ENCODE measurements around the gene PODXL.

Gene PODXL

DNA sequence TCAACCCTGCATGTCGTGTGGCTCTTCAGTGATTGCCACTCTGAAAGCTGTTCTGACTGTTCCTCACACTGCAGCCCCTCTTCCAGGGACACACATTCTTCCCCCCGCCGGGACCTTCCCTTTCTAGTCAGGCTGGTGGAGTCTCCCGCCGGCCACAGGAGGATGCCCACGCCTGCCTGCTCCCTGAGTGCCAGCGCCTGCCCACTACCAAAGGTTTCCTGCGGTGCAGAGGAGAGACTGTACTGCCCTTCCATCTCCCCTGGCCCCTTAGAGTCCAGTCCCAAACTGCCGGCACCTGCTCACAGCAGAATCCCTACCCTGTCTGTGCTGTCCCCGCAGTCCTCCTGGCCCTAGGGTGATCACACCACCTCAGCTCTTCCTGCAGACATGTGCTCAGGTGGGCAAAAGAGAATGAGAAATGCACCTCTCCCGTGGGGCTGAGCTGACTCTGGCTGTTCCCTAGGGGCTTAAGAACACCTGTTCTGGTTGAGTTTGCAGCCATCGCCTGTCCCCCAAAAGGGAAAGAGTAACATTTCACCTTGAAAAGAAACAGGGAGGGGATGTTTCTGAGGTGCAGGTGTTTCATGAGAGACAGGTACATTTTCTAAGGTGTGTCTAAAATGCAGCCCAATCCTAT lies 1.4 kb downstream of the PODXL start:
- Histone ChIP-seq H3K27me3 (ENCODE audit: insufficient read depth, poor library complexity, severe bottlenecking) (peaks cover 40% of the 10 kb centered on the region), H3K27ac (replicated peaks) (no peak overlapping the region), H3K4me3 (replicated peaks; ENCODE audit: insufficient read depth, low read length) (no peak overlapping the region)
- TF ChIP-seq GABPA (IDR thresholded peaks at IDR 0.05; ENCODE audit: low read depth): no peak
- TF ChIP-seq, protein P1, sequence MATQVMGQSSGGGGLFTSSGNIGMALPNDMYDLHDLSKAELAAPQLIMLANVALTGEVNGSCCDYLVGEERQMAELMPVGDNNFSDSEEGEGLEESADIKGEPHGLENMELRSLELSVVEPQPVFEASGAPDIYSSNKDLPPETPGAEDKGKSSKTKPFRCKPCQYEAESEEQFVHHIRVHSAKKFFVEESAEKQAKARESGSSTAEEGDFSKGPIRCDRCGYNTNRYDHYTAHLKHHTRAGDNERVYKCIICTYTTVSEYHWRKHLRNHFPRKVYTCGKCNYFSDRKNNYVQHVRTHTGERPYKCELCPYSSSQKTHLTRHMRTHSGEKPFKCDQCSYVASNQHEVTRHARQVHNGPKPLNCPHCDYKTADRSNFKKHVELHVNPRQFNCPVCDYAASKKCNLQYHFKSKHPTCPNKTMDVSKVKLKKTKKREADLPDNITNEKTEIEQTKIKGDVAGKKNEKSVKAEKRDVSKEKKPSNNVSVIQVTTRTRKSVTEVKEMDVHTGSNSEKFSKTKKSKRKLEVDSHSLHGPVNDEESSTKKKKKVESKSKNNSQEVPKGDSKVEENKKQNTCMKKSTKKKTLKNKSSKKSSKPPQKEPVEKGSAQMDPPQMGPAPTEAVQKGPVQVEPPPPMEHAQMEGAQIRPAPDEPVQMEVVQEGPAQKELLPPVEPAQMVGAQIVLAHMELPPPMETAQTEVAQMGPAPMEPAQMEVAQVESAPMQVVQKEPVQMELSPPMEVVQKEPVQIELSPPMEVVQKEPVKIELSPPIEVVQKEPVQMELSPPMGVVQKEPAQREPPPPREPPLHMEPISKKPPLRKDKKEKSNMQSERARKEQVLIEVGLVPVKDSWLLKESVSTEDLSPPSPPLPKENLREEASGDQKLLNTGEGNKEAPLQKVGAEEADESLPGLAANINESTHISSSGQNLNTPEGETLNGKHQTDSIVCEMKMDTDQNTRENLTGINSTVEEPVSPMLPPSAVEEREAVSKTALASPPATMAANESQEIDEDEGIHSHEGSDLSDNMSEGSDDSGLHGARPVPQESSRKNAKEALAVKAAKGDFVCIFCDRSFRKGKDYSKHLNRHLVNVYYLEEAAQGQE (IDR thresholded peaks at IDR 0.05; ENCODE audit: insufficient replicate concordance, low read depth): no peak
- TF ChIP-seq CTCF (IDR thresholded peaks at IDR 0.05; ENCODE audit: insufficient read depth, low read length): no peak
- TF ChIP-seq SPI1 (IDR thresholded peaks at IDR 0.05; ENCODE audit: borderline replicate concordance, low read depth): no peak
- no peak for TF ChIP-seq POLR2AphosphoS5 (IDR thresholded peaks at IDR 0.05; ENCODE audit: low read depth)
- no peak for DNase-seq (ENCODE audit: low read depth in 1 of 2, low spot score in 1 of 2)

GRCh38 chr7:131553931-131554330 lies 2.5 kb downstream of the PODXL start:
- DNase-seq (ENCODE audit: low read depth in 1 of 2, low spot score in 1 of 2): no peak
- no peak overlapping the region for H3K27ac ChIP-seq (replicated peaks)
- TF ChIP-seq, protein P1 (IDR thresholded peaks at IDR 0.05; ENCODE audit: insufficient replicate concordance, low read depth): no peak
- no peak for TF ChIP-seq POLR2AphosphoS5 (IDR thresholded peaks at IDR 0.05; ENCODE audit: low read depth)
- no peak for TF ChIP-seq CTCF (IDR thresholded peaks at IDR 0.05; ENCODE audit: insufficient read depth, low read length)
- no peak for TF ChIP-seq SPI1 (IDR thresholded peaks at IDR 0.05; ENCODE audit: borderline replicate concordance, low read depth)
- TF ChIP-seq GABPA (IDR thresholded peaks at IDR 0.05; ENCODE audit: low read depth): no peak
- no peak overlapping the region for H3K4me3 ChIP-seq (replicated peaks; ENCODE audit: insufficient read depth, low read length)
- peaks cover 32% of the 10 kb centered on the region for H3K27me3 ChIP-seq (ENCODE audit: insufficient read depth, poor library complexity, severe bottlenecking)

DNA sequence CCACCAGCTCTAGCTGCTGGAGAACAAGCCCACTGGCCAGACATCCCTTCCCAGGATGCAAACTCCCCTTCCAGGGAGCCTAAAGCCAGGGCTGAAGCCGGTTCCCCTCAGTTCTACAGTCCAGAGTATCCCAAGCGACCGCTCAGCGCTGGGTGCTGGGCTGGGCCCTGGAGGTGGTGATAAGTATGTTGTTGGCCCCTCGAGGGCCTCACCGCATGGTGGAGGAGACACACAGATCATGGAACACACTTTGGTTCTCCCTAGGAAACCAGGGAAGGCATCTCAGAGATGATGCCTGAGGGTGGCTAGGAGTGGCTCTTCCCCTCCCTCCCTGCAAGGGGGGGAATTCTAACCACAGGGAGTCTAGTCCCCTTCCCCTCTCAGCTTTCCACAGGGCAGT lies 4.4 kb downstream of the PODXL start:
- TF ChIP-seq CTCF (IDR thresholded peaks at IDR 0.05; ENCODE audit: insufficient read depth, low read length) (no peak), SPI1 (IDR thresholded peaks at IDR 0.05; ENCODE audit: borderline replicate concordance, low read depth) (no peak), GABPA (IDR thresholded peaks at IDR 0.05; ENCODE audit: low read depth) (no peak), POLR2AphosphoS5 (IDR thresholded peaks at IDR 0.05; ENCODE audit: low read depth) (no peak)
- TF ChIP-seq, protein P1 (IDR thresholded peaks at IDR 0.05; ENCODE audit: insufficient replicate concordance, low read depth): no peak
- peaks cover 17% of the 10 kb centered on the region for H3K27me3 ChIP-seq (ENCODE audit: insufficient read depth, poor library complexity, severe bottlenecking)
- no peak for DNase-seq (ENCODE audit: low read depth in 1 of 2, low spot score in 1 of 2)

More for the DNA sequence above, 4.4 kb downstream of the PODXL start:
- no peak overlapping the region for H3K4me3 ChIP-seq (replicated peaks; ENCODE audit: insufficient read depth, low read length)
- H3K27ac ChIP-seq (replicated peaks): no peak overlapping the region
